HG02943 (cell line): ENCODE measurements around the gene DSE.

Experiments used
- ATAC-seq: cut with Tn5 transposase; IDR thresholded peaks from one replicate; pipeline ENCODE4 v1.9.1; 2021; ENCODE audit warnings: mild to moderate bottlenecking, low read depth, moderate library complexity; ENCODE audit not compliant: unreplicated experiment

The DSE gene

DNA sequence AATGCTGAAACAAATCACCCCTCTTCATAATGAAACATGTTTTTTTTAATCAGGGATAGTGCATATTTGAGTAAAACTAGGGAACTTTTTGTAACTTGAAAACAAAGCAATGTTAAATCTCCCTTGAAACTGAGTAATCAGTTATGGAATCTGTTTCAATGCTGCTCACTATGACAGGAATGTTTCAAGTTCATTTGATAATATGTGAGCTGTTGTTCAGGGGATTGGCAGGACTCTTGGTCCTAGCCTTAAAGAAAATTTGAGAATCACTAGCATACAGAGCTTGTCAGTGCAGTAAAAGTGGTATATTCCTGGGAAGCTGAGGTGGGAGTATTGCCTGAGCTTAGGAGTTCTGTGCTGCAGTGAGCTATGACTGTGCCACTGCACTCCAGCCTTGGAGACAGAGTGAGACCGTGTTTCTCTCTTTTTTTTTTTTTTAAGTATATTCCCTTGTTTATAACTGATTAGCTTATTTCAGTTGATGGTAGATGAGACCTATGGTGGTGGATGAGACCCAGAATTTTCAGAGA is 68.8 kb downstream of the DSE start:
- ATAC-seq: no peak

DNA sequence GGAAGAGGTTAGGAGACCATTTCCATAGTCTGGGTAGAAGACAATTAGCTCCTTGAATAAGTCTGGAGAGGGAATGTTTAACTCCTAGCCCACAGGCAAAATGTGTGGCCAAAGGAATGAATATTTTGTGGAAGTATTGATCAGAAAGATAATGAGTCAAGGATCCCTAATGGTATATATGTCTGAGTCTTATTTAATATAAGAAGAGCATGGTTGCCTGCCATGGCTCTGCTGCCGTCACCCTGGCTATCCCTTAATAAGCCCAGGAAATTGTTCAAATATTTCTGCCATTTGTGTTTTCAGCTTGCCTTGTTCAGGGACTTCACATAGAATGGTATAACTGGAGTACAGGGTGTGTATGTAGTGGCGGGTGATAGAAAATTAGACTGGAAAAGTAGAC is 72.4 kb downstream of the DSE start:
- ATAC-seq: no peak

DNA sequence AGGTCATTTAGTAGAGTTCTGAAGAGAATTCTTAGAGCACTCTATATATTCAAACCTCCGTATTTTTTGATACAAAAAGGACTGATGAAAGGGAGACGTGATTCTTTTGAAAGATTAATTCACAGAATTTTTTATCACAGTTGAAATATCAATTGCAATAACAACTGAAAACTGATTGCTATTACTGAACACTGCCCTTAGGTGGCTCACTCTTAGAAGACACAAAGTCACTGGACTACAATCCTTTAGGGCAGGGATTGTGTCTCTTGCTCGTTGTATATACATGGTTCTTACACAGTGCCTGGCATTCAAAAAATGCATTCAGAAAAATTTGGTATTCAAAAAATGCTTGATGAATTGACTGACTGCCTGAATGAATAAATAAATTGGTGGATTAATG is 73.3 kb downstream of the DSE start:
- no peak for ATAC-seq

DNA sequence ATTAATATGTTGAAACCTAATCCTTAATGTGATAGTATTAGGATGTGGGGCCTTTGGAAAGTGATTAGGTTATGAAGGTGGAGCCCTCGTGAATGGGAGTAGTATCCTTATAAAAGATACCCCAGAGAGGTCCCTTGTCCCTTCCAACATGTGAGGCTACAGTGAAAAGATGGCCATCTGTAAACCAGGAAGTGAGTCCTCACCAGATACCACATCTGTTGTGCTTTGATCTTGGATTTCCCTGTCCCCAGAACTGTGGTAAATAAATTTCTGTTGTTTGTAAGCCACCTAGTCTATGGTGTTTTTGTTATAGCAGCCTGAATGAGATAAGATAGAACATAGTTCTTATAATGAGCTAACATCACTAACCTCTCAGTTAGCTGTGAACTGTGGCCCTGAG is 73.8 kb downstream of the DSE start:
- no peak for ATAC-seq

DNA sequence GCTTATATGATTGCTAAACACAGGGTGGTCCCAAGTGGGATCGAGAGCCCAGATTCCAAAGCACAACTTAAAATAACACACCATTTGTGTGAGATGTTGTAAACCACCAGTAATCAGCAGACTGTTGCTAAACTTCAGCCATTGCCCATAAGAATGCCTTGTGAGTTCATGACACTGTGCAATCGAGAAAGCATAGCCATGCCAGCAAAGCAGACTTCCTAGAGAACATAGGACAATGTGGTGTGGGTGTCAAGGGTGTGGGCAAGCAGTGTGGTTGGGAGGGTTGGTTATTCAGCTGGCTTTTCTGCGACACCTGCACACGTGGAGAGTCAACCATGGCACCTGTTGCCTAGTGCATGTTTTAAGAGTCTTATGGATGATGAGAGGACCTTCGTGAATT is 74.4 kb downstream of the DSE start:
- no peak for ATAC-seq

DNA sequence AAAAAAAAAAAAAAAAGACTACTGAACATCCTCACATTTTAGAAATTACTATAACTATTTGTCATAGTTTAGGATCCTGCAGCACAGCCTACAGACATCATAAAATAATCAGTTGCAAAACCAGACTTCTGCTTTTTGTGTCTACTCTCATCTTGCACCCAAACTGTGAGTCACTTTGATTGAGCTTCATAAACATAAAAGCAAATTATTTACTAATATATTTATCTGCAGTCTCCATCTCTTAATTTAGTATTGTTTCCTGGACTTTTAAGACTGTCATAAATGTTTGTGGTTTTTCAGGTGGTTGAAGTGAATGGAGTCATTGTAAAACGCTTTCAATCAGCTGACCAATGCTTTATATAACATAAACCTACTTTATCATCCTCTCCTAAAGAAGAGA is 75.7 kb downstream of the DSE start:
- ATAC-seq: no peak

DNA sequence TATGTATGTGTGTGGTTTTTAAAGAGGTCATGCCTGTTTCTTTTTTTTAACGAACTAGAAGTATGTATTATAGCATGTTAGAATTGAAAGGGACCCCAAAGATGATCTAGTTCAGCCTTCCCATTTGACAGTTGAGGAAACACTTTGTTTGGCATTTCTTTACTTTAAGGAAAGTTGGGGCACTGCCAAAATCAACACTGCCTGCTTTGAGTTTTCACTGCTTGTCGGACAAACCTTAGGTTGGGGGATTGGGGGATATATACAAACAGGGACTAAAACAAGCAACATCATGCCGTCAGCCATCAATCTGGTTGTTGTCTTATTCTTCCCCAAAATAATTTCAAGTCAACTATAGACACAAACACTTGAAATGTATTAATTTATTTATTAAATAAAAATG is 76.3 kb downstream of the DSE start:
- no peak for ATAC-seq

DNA sequence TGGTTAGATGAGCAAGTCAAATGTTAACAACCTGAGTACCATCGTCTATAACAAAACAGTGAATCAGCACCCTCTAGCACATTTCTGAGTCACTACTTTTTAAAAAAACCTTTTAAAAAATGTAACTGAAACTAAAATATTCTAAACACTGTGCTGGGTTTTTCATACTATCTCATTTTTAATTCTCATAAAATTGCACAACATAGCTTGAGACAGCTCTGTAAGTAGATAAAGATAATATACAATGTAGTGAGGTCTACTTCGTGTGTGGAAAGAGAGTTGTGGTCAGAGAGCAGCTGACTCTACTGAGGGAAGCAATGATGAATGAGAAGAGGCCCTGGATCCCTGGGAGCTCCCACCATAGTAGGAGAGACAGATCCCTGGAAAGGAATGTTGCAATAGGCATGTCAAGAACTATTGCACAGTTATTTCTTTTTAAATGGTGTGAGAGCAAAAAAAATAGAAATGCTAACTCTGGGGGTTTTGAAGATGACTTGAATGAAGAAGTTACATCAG is 76.8 kb downstream of the DSE start:
- ATAC-seq: no peak

DNA sequence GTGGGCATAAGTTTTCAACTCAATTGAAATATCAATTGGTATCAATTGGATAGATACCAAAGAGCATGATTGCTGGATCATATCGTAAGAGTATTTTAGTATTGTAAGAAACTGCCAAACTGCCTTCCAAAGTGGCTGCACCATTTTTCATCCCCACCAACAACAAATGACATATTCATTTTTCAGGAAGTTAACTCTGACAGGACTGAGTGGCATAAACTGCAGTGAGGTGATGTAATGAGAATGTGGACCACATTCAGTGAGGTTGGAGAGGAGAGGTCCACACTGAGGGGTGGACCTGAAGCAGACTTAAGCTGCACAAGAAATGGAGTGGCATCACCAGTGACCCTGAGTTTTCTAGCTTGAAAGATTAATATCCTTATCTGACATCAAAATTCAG is 78.8 kb downstream of the DSE start:
- no peak for ATAC-seq

DNA sequence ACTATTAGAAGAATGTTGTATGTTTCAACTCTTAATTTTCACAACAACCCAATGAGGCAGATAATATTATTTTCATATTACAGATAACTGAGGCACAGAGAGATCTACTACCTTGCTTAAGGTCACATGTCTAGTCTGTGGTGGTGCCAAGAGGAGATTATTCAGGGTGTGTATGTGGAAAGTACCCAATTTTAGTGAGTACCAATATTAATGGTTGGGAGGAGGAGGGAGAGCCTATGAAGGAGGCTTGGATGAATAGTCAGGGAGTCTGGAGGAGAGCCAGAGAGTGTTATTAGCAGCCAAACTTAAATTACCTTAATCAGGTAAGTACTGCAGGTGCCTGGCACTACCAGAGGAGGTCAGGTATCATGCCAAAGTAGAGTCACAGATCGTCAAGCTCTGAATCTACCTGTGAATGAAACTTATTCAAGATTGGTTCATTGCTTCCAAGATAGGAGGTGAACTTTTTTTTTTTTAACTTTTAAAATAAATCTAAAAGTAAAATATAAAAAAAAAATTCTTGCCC is 79.5 kb downstream of the DSE start:
- ATAC-seq: no peak

DNA sequence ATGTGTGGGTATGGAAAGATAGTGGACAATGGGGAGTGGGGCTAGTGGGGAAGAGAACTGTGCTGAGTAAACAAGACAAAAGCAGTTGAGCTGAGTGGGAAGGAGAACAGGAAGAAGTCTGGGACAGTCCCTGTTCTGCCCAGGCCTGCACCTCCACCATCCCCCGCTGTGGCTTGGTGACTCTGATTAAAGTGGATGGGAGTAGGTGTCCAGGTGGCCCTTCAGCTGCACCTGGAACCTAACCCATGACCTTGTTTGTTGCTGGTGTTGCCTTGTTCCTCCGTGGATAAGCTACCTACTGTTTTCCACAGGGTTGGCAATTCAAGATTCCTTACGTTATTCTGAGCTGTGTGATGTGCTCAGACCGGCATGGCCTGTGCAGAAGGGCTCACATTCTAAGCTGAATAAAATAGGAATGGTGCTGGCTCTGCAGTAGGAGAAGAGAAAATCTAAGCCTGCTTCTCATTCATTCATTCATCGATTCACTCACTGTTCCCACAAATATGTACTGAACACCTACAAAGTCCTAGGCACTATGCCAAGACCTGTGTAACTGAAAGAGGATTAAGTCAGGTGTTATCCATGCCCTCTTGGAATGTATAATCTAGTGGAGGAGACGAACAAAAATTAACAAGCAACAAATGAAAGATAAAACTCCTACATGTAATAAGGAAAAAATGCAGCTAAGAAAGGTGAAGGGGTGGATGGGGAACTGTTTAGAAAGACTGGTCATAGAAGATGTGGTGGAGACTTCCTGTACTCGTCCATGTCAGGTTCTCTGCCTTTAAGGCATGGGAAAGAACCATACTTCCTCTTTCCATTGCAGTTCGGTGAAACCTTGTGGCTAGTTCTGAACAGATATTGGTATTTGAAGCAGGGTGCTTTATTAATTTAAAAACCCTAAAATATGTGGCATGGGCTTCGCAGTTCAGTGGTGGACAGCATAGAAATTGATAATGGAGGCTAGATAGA is 80.3 kb downstream of the DSE start:
- ATAC-seq: peak; percentile 88

DNA sequence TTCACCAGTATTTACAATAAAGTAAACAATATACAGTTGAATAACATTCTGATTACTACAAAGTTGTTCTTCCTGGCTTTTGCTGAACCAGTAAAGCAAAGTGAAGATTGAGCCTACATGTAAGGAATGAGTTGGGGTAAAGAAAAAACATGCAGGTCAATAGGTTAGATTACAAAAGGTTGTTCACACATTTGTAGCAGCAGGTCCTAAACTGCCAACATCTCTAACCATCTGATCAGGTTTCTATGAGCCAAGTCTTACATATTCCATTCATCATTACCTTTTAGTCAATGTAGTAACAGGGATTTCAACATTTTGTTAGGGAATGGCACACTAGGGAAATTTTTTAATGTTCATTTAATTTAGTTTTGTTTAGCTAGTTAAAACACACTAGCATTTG is 81.2 kb downstream of the DSE start:
- ATAC-seq: no peak

DNA sequence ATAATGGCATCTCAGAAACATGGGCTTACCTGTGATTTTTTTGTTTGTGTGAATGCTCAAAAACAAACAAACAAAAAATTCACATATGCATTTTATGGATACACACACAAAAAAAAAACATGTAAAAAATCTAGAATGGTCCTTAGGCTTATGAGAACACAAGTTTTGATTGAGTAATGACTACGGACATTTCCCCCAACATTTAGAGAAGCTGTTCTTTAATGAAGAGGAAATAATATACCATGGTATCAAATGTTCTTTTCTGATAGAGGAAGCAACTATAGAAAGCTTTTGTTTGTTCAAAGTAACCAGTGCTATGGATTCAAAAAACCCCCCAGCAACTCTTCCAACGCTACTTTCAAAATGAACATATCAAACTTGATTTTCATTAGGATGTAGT is 81.8 kb downstream of the DSE start:
- ATAC-seq: no peak

DNA sequence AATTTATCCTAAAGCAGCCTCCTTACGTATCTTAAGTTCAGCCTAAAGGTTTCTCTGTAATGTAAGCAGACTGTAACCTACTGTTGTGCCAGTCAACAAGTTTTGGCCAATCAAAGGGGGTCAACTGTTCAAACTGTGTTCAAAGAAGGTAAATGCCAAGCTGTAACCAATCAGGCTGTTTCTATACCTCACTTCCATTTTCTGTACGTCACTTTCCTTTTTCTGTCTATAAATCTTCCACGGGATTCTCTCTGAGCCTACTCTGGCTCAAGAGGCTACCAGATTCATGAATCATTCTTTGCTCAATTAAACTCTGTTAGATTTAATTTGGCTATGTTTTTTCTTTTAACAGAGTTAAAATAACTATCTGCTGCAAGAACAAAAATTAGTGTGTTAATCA is 85.4 kb downstream of the DSE start:
- ATAC-seq: no peak

DNA sequence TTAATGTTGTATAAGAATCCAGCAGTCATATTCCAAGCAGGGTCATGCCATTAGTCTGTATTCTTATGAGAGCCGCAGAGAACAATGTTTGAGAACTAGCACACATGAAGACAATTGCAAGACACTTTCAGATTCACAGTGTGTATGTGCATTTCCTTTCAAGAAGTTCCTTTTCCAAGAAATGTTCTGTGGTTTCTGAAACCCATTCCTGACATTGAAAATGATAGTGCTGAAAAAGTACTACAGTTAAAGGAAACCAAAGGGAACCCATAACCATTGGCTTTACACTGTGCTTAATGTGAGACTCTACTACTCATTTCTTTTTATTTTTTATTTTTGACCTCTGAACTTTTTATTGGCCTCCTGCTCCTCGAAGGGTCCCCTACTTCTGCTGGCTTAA is 86.2 kb downstream of the DSE start:
- ATAC-seq: no peak

DNA sequence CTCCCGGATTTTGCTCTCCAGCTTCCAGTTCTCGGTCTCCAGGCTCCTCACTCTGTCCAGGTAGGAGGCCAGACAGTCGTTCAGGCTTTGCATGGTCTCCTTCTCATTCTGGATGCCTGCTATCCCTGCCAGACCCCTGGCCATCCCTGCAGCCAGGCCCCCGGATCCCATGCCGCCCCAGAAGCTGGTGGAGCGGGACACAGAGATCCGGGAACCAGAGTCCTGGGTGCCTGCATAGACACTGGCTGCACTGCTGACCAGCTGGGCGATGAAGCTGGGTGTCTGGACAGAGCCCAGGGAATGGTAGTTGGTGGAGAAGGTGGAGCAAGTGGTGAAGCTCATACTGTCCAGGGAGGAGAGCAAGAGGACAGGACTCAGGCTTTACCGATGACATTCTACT is 87.5 kb downstream of the DSE start:
- no peak for ATAC-seq

DNA sequence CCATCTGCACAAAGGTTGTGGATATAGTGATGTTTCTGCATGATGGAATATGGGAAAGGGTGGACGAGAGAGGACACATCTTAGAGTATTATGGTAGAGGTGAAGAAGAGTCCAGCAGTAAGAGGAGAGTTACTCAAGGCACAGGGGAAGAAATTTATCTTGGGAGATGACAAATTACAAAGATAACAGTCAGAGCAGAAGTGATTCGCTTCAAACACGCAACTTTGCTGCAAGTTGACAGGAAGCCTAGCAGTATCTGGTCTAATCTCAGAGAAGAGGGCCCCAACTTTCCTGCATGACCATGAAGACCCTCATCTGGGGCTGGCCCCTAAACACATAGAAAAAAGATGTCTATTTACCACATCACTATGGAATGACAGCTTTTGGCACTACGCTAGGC is 89.2 kb downstream of the DSE start:
- ATAC-seq: no peak

DNA sequence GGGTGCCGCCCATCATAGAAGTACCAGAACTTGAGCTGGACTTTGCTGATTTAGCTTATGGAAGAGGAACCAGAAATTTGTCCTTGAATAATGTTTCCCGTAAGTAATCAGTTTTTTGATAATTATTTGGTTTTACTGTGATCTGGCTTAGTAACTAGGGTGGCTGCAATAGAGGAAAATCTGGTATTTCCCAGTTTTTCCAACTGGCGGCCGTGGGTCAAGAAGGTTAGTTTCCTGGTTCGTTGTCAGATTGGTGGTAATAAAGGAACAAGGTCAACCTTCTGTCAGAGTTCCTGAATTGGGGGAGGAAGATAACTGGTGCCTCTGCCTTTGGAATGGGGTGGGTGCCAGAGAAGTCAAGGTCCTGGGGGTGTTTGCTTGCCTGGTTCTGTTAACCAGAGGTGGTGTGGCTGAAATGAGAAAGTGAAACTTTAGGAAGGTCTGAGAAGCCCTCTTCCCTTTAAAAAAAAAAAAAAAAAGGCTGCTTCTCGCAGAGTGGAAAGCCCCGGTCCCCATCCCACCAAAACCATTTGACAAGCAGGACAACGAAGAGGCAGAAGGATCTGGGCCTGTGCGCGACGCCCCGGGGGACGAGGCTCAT is 90.7 kb downstream of the DSE start, which contains the start of gene CALHM6:
Gene CALHM6 (plus strand): TSS at position 45 of the 601 bp plus-strand sequence. CDS start 555 bp downstream, at position 600.
- ATAC-seq: no peak

DNA sequence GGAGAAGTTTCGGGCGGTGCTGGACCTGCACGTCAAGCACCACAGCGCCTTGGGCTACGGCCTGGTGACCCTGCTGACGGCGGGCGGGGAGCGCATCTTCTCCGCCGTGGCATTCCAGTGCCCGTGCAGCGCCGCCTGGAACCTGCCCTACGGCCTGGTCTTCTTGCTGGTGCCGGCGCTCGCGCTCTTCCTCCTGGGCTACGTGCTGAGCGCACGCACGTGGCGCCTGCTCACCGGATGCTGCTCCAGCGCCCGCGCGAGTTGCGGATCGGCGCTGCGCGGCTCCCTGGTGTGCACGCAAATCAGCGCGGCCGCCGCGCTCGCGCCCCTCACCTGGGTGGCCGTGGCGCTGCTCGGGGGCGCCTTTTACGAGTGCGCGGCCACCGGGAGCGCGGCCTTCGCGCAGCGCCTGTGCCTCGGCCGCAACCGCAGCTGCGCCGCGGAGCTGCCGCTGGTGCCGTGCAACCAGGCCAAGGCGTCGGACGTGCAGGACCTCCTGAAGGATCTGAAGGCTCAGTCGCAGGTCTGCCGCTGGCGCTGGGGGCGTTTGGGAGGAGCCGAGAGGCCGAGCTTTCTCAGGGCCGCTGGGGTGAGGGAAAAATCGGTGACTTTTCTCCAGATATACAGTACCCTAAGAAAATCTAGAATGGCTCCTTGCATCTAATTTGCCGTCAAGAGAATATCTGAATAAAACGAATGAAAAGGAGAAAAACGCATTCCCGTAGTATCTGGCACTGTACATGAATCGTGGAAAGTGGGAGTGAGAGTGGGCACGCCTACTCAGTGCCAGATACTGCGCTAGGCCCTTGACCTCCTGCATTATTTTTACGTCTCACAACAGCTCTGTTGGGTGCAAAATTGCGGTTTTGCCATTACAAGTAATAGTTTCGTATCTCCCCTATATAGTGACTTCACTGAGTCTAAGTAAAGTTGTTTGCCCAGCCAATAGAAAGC is 91.5 kb downstream of the DSE start:
- peak; percentile 85 for ATAC-seq

DNA sequence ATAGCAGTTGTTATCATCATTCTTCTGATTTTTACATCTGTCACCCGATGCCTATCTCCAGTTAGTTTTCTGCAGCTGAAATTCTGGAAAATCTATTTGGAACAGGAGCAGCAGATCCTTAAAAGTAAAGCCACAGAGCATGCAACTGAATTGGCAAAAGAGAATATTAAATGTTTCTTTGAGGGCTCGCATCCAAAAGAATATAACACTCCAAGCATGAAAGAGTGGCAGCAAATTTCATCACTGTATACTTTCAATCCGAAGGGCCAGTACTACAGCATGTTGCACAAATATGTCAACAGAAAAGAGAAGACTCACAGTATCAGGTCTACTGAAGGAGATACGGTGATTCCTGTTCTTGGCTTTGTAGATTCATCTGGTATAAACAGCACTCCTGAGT is 92.6 kb downstream of the DSE start:
- ATAC-seq: no peak
